ENCODE data around the gene MALAT1.
"Not testable (repeated sequence)": the region's sequence is repeated elsewhere in the genome, so short reads cannot be mapped to it uniquely, and the experiment has no call there.

MALAT1 gene

GRCh38 chr11:65522718-65523630, 24.1 kb downstream of the MALAT1 start:
- DNase-seq, result not testable (repeated sequence)

- not testable (repeated sequence) for DNase-seq
Observed at GRCh38 chr11:65523631-65523968, 24.8 kb downstream of the MALAT1 start.

GRCh38 chr11:65524014-65524740, 25.3 kb downstream of the MALAT1 start:
- DNase-seq, result no peak

GRCh38 chr11:65524741-65525545, 26.1 kb downstream of the MALAT1 start, which contains the start of gene SCYL1:
SCYL1 (plus strand) TSS chr11:65525083; CDS start chr11:65525154, 71 bp downstream.
- DNase-seq, result peak; percentile 87

- DNase-seq, result no peak
Observed at GRCh38 chr11:65525546-65526480, 27.0 kb downstream of the MALAT1 start.

GRCh38 chr11:65526744-65527143, 27.9 kb downstream of the MALAT1 start:
- no peak for DNase-seq

- no peak for DNase-seq
Observed at GRCh38 chr11:65528819-65529350, 30.0 kb downstream of the MALAT1 start.

- DNase-seq, result peak; percentile 16
Observed at GRCh38 chr11:65529475-65530156, 30.8 kb downstream of the MALAT1 start.

- DNase-seq, result peak; percentile 62
Observed at GRCh38 chr11:65530157-65530496, 31.3 kb downstream of the MALAT1 start.

- DNase-seq, result peak; percentile 20
Observed at GRCh38 chr11:65532388-65533064, 33.7 kb downstream of the MALAT1 start.

- peak; percentile 33 for DNase-seq
Observed at GRCh38 chr11:65535102-65535501, 36.3 kb downstream of the MALAT1 start.

- peak; percentile 54 for DNase-seq
Observed at GRCh38 chr11:65536412-65537295, 37.8 kb downstream of the MALAT1 start.

GRCh38 chr11:65537296-65537597, 38.4 kb downstream of the MALAT1 start:
- DNase-seq, result no peak

- peak; percentile 53 for DNase-seq
Observed at GRCh38 chr11:65537620-65538231, 38.9 kb downstream of the MALAT1 start.

GRCh38 chr11:65538232-65538914, 39.5 kb downstream of the MALAT1 start:
- DNase-seq, result peak; percentile 34

- DNase-seq, result peak; percentile 51
Observed at GRCh38 chr11:65538915-65539743, 40.3 kb downstream of the MALAT1 start.

GRCh38 chr11:65539744-65540289, 41.0 kb downstream of the MALAT1 start:
- no peak for DNase-seq

Data from 8988T (cell line).